ENCODE data around the gene TPD52L2. TPM values are rescaled to one million over a fixed set of nuclear protein-coding genes. Genes with fewer than 3 reads are reported as not detected.

TPD52L2 gene
- polyA plus RNA-seq, 2 of the 4 experiments (the other 2 are of a cell fraction): 86.3 to 99.0 TPM

DNA sequence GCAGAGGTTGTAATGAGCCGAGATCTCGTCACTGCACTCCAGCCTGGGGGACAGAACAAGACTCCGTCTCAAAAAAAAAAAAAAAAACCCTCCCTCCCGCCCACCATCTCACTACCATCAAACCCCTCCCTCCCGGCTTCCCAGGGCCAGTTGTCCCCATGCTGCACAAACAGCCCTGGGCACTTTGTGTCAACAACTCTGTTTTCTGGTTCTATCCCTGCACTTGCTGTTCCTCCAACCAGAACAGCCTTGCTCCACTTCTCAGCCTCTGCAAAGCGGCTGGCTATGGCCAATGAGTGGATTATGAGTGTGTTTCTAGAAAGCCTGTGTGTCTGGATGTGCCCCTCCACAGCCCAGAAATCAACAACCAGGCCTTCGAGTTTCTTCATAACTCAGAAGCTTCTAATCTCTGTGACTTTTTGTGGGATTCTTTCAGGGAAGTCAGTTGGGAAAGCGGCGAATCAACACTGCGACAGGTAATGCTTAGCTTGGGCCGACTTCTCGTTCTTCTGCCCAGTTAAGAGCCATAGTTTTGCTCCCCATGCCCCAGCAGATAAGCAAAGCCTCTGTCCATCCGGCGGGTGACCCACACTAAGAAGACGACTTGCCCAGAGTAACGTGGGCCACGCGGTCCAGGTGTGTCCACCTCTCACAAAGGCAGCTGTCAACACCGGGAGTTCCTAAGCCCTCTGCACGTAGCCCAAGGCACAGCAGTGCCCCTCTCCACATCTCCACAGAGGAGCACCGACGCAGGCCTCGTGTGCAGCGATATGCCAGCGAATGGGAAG lies 39.5 kb upstream of the TPD52L2 start:
- H3K4me2 ChIP-seq: no peak overlapping the region
- no peak overlapping the region for H3K27ac ChIP-seq
- ATAC-seq: no peak
- no peak for TF ChIP-seq CHD4 (IDR thresholded peaks at IDR 0.05; ENCODE audit: borderline replicate concordance)
- no peak for TF ChIP-seq RFX5 (IDR thresholded peaks at IDR 0.05)
- no peak for TF ChIP-seq ZSCAN20 (CRISPR knock-in tag; IDR thresholded peaks at IDR 0.05)
- FAIRE-seq: no peak
- no peak overlapping the region for H3K4me3 ChIP-seq
- ChIA-PET POLR2A (interaction anchor here (1.1 kb wide), 1 partner anchor 155 kb away, joined by 4 read pairs; the partner anchor contains the start of gene PRPF6), CTCF (no interaction called here)
- DNase-seq (ENCODE audit: low read depth in 1 of 2, low spot score in 1 of 2): no peak
- 85% methylated on average over 25 of the region's 25 CpGs for WGBS (ENCODE audit: missing lambda C conversion rate)
- no peaks in the 10 kb centered on the region for H3K9me3 ChIP-seq
- 0 out of 3 replicates have a peak, but pooled peaks cover 5% of the 10 kb centered on the region for H3K4me1 ChIP-seq

DNA sequence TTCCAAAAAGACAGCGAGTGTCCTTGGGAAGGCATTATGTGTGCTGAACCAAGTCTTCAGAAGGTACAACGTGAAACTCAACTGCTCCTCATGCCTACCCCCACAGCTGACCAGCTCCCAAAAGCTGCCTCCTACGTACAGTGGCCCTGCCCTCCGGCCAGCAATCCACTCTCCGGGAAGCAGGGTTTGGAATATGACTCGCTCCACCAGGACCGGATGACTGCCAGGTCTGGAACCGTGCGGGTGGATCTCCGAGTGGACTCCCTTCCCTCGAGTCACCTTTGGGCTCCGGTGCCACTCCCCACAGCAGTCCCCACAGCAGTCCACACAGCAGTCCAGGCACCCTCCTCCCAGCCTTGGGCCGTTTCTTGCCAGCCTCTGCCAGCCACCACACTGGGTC lies 38.3 kb upstream of the TPD52L2 start:
- POLR2A ChIA-PET: no interaction called here
- TF ChIP-seq MAZ (IDR thresholded peaks at IDR 0.05; ENCODE audit: borderline replicate concordance, low read depth, low read length): no peak
- TF ChIP-seq, protein P1, sequence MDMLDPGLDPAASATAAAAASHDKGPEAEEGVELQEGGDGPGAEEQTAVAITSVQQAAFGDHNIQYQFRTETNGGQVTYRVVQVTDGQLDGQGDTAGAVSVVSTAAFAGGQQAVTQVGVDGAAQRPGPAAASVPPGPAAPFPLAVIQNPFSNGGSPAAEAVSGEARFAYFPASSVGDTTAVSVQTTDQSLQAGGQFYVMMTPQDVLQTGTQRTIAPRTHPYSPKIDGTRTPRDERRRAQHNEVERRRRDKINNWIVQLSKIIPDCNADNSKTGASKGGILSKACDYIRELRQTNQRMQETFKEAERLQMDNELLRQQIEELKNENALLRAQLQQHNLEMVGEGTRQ (IDR thresholded peaks at IDR 0.05): no peak
- TF ChIP-seq NFE2L2 (conservative IDR thresholded peaks at IDR 0.05; ENCODE audit: low read length): no peak
- no peak for TF ChIP-seq EP300 (IDR thresholded peaks at IDR 0.05)
- no peak for TF ChIP-seq MYC (IDR thresholded peaks at IDR 0.05; ENCODE audit: borderline replicate concordance, low read length)
- TF ChIP-seq KDM5A (IDR thresholded peaks at IDR 0.05): no peak
- TF ChIP-seq HDAC2 (IDR thresholded peaks at IDR 0.05): no peak
- TF ChIP-seq, protein P2, sequence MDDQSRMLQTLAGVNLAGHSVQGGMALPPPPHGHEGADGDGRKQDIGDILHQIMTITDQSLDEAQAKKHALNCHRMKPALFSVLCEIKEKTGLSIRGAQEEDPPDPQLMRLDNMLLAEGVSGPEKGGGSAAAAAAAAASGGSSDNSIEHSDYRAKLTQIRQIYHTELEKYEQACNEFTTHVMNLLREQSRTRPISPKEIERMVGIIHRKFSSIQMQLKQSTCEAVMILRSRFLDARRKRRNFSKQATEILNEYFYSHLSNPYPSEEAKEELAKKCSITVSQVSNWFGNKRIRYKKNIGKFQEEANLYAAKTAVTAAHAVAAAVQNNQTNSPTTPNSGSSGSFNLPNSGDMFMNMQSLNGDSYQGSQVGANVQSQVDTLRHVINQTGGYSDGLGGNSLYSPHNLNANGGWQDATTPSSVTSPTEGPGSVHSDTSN (IDR thresholded peaks at IDR 0.05): no peak
- TF ChIP-seq CBX8 (IDR thresholded peaks at IDR 0.05): no peak
- no peak for TF ChIP-seq CBX2 (IDR thresholded peaks at IDR 0.05; ENCODE audit: borderline replicate concordance, low read depth)
- no peak for TF ChIP-seq ZSCAN20 (CRISPR knock-in tag; IDR thresholded peaks at IDR 0.05)
- TF ChIP-seq TP53 (CRISPR knock-in tag; IDR thresholded peaks at IDR 0.05): no peak
- TF ChIP-seq ZC3H11A (IDR thresholded peaks at IDR 0.05): no peak
- no peak for TF ChIP-seq NPAS2 (CRISPR knock-in tag; IDR thresholded peaks at IDR 0.05; ENCODE audit: borderline replicate concordance)
- no peak for TF ChIP-seq HOXB5 (CRISPR knock-in tag; IDR thresholded peaks at IDR 0.05)
- no peak for TF ChIP-seq POLR2A (IDR thresholded peaks at IDR 0.05; ENCODE audit: low read length)
- 0 out of 3 replicates have a peak, but pooled peaks cover 6% of the 10 kb centered on the region for H3K4me1 ChIP-seq
- H3K4me3 ChIP-seq: no peak overlapping the region
- 56% methylated on average over 9 of the region's 13 CpGs for WGBS (ENCODE audit: missing lambda C conversion rate)
- ATAC-seq: no peak
- CTCF ChIA-PET: interaction anchor here (0.7 kb wide), 1 partner anchor 721 kb away, joined by 3 read pairs; no protein-coding TSS in a partner anchor
- no peak overlapping the region for H3K4me2 ChIP-seq
- DNase-seq (ENCODE audit: low read depth in 1 of 2, low spot score in 1 of 2): no peak
- no peak for FAIRE-seq
- no peaks in the 10 kb centered on the region for H3K9me3 ChIP-seq
- no peak overlapping the region for H3K27ac ChIP-seq

DNA sequence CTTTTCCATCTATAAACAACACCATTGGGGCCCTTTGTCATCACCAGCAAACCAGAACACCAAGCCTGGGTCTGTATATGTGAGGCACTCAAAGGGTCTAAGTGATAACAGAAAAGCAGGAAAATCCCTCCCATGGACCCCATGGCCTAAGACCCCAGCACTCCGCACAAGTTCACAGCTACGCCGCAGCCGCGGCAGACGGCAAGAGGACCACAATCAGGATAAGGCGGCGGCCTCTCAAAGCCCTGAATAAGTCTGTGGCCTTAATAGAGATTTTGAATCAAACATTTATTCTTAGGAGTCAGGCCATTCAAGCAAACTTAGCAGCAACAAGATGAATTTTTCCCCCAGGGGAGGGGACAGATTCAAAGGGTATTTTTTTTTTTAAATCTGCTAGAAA lies 36.9 kb upstream of the TPD52L2 start:
- FAIRE-seq: no peak
- ChIA-PET CTCF (no interaction called here), POLR2A (no interaction called here)
- no peak for DNase-seq (ENCODE audit: low read depth in 1 of 2, low spot score in 1 of 2)
- no peak overlapping the region for H3K27ac ChIP-seq
- H3K9me3 ChIP-seq: no peaks in the 10 kb centered on the region
- TF ChIP-seq ZFP36 (IDR thresholded peaks at IDR 0.05; ENCODE audit: borderline replicate concordance, partially characterized antibody) (no peak), FOXS1 (CRISPR knock-in tag; IDR thresholded peaks at IDR 0.05) (no peak), JUN (IDR thresholded peaks at IDR 0.05) (no peak), SREBF2 (IDR thresholded peaks at IDR 0.05) (no peak), EHMT2 (IDR thresholded peaks at IDR 0.05; ENCODE audit: low read depth) (no peak), SMC3 (IDR thresholded peaks at IDR 0.05) (no peak), BHLHE40 (IDR thresholded peaks at IDR 0.05; ENCODE audit: low read depth, low read length) (no peak), JUNB (IDR thresholded peaks at IDR 0.05) (no peak), RCOR1 (IDR thresholded peaks at IDR 0.05; ENCODE audit: low read depth, low read length) (no peak), EHF (CRISPR knock-in tag; IDR thresholded peaks at IDR 0.05) (no peak)
- TF ChIP-seq, protein P3, sequence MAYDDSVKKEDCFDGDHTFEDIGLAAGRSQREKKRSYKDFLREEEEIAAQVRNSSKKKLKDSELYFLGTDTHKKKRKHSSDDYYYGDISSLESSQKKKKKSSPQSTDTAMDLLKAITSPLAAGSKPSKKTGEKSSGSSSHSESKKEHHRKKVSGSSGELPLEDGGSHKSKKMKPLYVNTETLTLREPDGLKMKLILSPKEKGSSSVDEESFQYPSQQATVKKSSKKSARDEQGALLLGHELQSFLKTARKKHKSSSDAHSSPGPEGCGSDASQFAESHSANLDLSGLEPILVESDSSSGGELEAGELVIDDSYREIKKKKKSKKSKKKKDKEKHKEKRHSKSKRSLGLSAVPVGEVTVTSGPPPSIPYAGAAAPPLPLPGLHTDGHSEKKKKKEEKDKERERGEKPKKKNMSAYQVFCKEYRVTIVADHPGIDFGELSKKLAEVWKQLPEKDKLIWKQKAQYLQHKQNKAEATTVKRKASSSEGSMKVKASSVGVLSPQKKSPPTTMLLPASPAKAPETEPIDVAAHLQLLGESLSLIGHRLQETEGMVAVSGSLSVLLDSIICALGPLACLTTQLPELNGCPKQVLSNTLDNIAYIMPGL (CRISPR knock-in tag; IDR thresholded peaks at IDR 0.05; ENCODE audit: borderline replicate concordance): no peak
- TF ChIP-seq, protein P4, sequence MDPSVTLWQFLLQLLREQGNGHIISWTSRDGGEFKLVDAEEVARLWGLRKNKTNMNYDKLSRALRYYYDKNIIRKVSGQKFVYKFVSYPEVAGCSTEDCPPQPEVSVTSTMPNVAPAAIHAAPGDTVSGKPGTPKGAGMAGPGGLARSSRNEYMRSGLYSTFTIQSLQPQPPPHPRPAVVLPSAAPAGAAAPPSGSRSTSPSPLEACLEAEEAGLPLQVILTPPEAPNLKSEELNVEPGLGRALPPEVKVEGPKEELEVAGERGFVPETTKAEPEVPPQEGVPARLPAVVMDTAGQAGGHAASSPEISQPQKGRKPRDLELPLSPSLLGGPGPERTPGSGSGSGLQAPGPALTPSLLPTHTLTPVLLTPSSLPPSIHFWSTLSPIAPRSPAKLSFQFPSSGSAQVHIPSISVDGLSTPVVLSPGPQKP (IDR thresholded peaks at IDR 0.05; ENCODE audit: low read depth, low read length): no peak
- 98% methylated on average over 8 of the region's 8 CpGs for WGBS (ENCODE audit: missing lambda C conversion rate)
- no peak overlapping the region for H3K4me2 ChIP-seq
- H3K4me1 ChIP-seq: 0 out of 3 replicates have a peak, but pooled peaks cover 10% of the 10 kb centered on the region
- no peak for ATAC-seq
- H3K4me3 ChIP-seq: no peak overlapping the region

Measured in A549 (cell line).